GM23248 (cell line): ENCODE data around the gene PHF21B. TPM values are rescaled to one million over a fixed set of nuclear protein-coding genes. Genes with fewer than 3 reads are reported as not detected.

Experiments used
- DNase-seq: peaks from one replicate; pipeline ENCODE4 v3.0.0-alpha.2; 2015
- H2AFZ ChIP-seq: fragments of 200-600 bp; sonication (generic); 2 replicates; pipeline ENCODE4 v1.6.1; 2016; ENCODE audit warnings: antibody characterized with exemption
- H3F3A ChIP-seq: fragments of 200-600 bp; sonication (generic); 2 replicates; pipeline ENCODE4 v1.6.1; 2016; ENCODE audit warnings: mild to moderate bottlenecking, antibody characterized with exemption, mixed run types; ENCODE audit not compliant: insufficient read depth
- H3K27ac ChIP-seq: fragments of 200-600 bp; sonication (generic); 2 replicates; pipeline ENCODE4 v1.5.1; 2016; ENCODE audit warnings: mild to moderate bottlenecking
- H3K27me3 ChIP-seq: fragments of 200-600 bp; sonication (generic); replicated peaks from 2 replicates; pipeline ENCODE4 v1.6.1; 2016; ENCODE audit warnings: mild to moderate bottlenecking; ENCODE audit not compliant: insufficient read depth
- H3K36me3 ChIP-seq: fragments of 200-600 bp; sonication (generic); 2 replicates; pipeline ENCODE4 v1.6.1; 2016; ENCODE audit warnings: low read depth, mild to moderate bottlenecking
- H3K4me1 ChIP-seq: fragments of 200-600 bp; sonication (generic); 2 replicates; pipeline ENCODE4 v1.6.1; 2016; ENCODE audit warnings: mild to moderate bottlenecking; ENCODE audit not compliant: insufficient read depth
- H3K4me2 ChIP-seq: fragments of 200-600 bp; sonication (generic); one replicate; pipeline ENCODE4 v1.6.1; 2016; ENCODE audit warnings: mild to moderate bottlenecking; ENCODE audit not compliant: unreplicated experiment
- H3K4me3 ChIP-seq: fragments of 200-600 bp; sonication (generic); 2 replicates; pipeline ENCODE4 v1.5.1; 2016; ENCODE audit warnings: mild to moderate bottlenecking
- H3K79me2 ChIP-seq: fragments of 200-600 bp; sonication (generic); 2 replicates; pipeline ENCODE4 v1.6.1; 2016; ENCODE audit warnings: mild to moderate bottlenecking; ENCODE audit not compliant: insufficient read depth
- H3K9ac ChIP-seq: fragments of 200-600 bp; sonication (generic); 2 replicates; pipeline ENCODE4 v1.6.1; 2016; ENCODE audit warnings: mild to moderate bottlenecking
- H3K9me2 ChIP-seq: fragments of 200-600 bp; sonication (generic); 2 replicates; pipeline ENCODE4 v1.6.1; 2016; ENCODE audit warnings: mixed run types, mild to moderate bottlenecking, moderate library complexity; ENCODE audit not compliant: insufficient read depth
- H3K9me3 ChIP-seq: fragments of 200-600 bp; sonication (generic); one replicate; pipeline ENCODE4 v1.6.1; 2017; ENCODE audit warnings: low read depth
- H4K20me1 ChIP-seq: fragments of 200-600 bp; sonication (generic); 2 replicates; pipeline ENCODE4 v1.6.0; 2016; ENCODE audit not compliant: insufficient read depth
- EZH2 ChIP-seq: fragments of 200-600 bp; sonication (generic); IDR thresholded peaks from 2 replicates; pipeline ENCODE4 v1.6.1; 2018; ENCODE audit warnings: antibody characterized with exemption, mild to moderate bottlenecking; ENCODE audit not compliant: insufficient read depth, poor library complexity, severe bottlenecking
- EZH2phosphoT487 ChIP-seq: fragments of 200-600 bp; sonication (generic); IDR thresholded peaks from 2 replicates; pipeline ENCODE4 v1.6.1; 2018; ENCODE audit warnings: antibody characterized with exemption, moderate library complexity, mild to moderate bottlenecking, low read depth; ENCODE audit not compliant: insufficient read depth
- WGBS, 2 experiments: methylation state at CpG; one replicate each; pipeline ENCODE4 v1.1.6; 2015 to 2017; ENCODE audit warnings: low lambda C conversion rate in 2 of 2, low coverage in 1 of 2; ENCODE audit errors: missing lambda C conversion rate in 2 of 2; 5-methylcytosine and 5-hydroxymethylcytosine counted together
- in situ Hi-C: fragments of 300-500 bp; cut with MboI; formaldehyde crosslinking; loops from 2 replicates; pipeline ENCODE4 v1.15.0; 2020
- polyA plus RNA-seq: library from polyadenylated mRNA; unstranded; fragments of >200 nt; fragmentation: Nextera tagmentation; extraction: Ambion mirVana; gene quantifications from 2 replicates; pipeline ENCODE4 v1.2.1, GENCODE V29; 2016
- total RNA-seq: library from RNA; depleted of rRNA; stranded (reverse); fragments of >200 nt; shearing (Covaris generic); gene quantifications from 2 replicates; pipeline ENCODE4 v1.2.3, GENCODE V29; 2014

Gene PHF21B
- total and polyA plus RNA-seq, 2 experiments from 2014 or later = not detected

DNA sequence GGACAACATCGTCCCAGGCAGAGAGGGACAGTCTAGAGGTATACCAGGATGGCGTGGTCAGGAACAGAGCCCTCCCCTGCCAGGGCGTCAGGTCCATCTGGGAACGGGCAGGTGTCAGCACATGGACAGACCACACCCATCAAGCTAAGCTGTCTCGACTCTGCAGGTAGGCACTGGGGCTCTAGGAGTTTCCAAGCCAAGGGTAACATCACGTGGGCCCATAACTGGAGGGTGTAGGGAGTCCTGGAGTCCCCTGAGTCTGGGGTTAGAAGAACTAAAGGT lies 75.4 kb downstream of the PHF21B start:
- Histone ChIP-seq H2AFZ (no peak overlapping the region), H4K20me1 (no peaks in the 10 kb centered on the region), H3K36me3 (no peaks in the 10 kb centered on the region), H3K9me2 (no peaks in the 10 kb centered on the region), H3K79me2 (no peaks in the 10 kb centered on the region), H3K4me3 (no peak overlapping the region), H3K27ac (no peak overlapping the region), H3K9ac (no peak overlapping the region), H3K4me2 (no peak overlapping the region), H3K9me3 (no peaks in the 10 kb centered on the region), H3K27me3 (peaks cover 11% of the 10 kb centered on the region), H3F3A (no peaks in the 10 kb centered on the region), H3K4me1 (no peaks in the 10 kb centered on the region)
- WGBS, 2 experiments = 29 to 30% methylated on average over 6 of the region's 6 CpGs
- in situ Hi-C loops = no loop called here
- no peak for DNase-seq
- TF ChIP-seq EZH2phosphoT487 (no peak), EZH2 (no peak)

GRCh38 chr22:44933666-44934453 lies 75.9 kb downstream of the PHF21B start:
- no peak overlapping the region for H3K9ac ChIP-seq
- H3K4me3 ChIP-seq = no peak overlapping the region
- WGBS, 2 experiments = 57 to 61% methylated on average over 22 of the region's 22 CpGs
- H3K36me3 ChIP-seq = no peaks in the 10 kb centered on the region
- peaks cover 11% of the 10 kb centered on the region for H3K27me3 ChIP-seq
- DNase-seq = no peak
- H2AFZ ChIP-seq = no peak overlapping the region
- H3K9me3 ChIP-seq = no peaks in the 10 kb centered on the region
- in situ Hi-C loops = no loop called here
- H3K79me2 ChIP-seq = no peaks in the 10 kb centered on the region
- H3K9me2 ChIP-seq = no peaks in the 10 kb centered on the region
- H3F3A ChIP-seq = no peaks in the 10 kb centered on the region
- TF ChIP-seq EZH2phosphoT487 (no peak), EZH2 (no peak)
- H4K20me1 ChIP-seq = no peaks in the 10 kb centered on the region
- no peak overlapping the region for H3K27ac ChIP-seq
- no peak overlapping the region for H3K4me2 ChIP-seq
- no peaks in the 10 kb centered on the region for H3K4me1 ChIP-seq

DNA sequence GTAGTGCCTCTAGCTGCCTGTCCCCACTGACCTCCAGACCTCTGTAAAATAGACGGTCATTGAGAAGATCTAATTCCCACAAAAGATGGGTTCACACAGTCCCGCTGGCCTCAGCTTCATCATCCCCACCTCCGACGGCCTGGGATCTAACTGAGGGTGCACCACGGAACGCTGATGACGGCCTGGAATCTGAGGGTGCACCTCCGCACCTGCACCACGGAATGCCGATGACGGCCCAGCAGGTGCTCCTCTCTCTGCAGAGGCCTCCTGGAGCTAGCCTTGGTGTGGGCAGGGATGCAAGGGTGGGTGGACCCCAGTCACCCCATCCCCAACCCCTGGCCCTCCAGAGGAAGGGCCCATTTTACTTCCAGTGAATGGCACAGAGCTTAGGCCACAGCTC lies 77.3 kb downstream of the PHF21B start:
- H3K4me1 ChIP-seq = no peaks in the 10 kb centered on the region
- H3K27ac ChIP-seq = no peak overlapping the region
- no peaks in the 10 kb centered on the region for H3K36me3 ChIP-seq
- WGBS, 2 experiments = 77 to 82% methylated on average over 11 of the region's 11 CpGs
- no peaks in the 10 kb centered on the region for H3F3A ChIP-seq
- no peak overlapping the region for H3K9ac ChIP-seq
- no peak overlapping the region for H3K4me2 ChIP-seq
- TF ChIP-seq EZH2 = no peak
- no peaks in the 10 kb centered on the region for H3K9me2 ChIP-seq
- in situ Hi-C loops = no loop called here
- H4K20me1 ChIP-seq = no peaks in the 10 kb centered on the region
- peaks cover 9% of the 10 kb centered on the region for H3K27me3 ChIP-seq
- H2AFZ ChIP-seq = no peak overlapping the region
- no peak overlapping the region for H3K4me3 ChIP-seq
- no peak for DNase-seq
- H3K9me3 ChIP-seq = no peaks in the 10 kb centered on the region
- no peaks in the 10 kb centered on the region for H3K79me2 ChIP-seq

DNA sequence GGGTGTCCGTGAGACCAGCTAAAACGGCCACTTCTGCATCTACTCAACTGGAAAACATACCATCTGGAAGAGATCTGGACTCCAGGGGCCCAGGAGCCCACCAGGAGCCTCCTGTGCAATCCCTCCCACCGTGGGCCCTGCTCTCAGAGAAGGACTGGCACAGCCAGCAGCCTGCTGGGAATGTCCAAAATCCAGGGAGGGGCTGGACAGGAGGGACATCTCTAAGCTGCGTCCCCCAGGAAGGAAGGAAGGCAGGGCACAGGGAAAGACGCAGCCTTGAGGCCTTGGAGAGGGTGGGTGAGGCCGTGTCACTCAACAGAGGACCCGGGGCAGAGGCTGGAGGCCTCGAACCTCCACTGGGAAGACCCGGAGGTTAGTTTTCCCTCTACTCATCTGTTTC lies 78.0 kb downstream of the PHF21B start:
- DNase-seq = no peak
- H3K27me3 ChIP-seq = peaks cover 9% of the 10 kb centered on the region
- H3K9me2 ChIP-seq = no peaks in the 10 kb centered on the region
- H3K4me3 ChIP-seq = no peak overlapping the region
- WGBS, 2 experiments = 62 to 64% methylated on average over 9 of the region's 9 CpGs
- H3F3A ChIP-seq = no peaks in the 10 kb centered on the region
- in situ Hi-C loops = no loop called here
- H3K27ac ChIP-seq = no peak overlapping the region
- no peak overlapping the region for H3K9ac ChIP-seq
- H4K20me1 ChIP-seq = no peaks in the 10 kb centered on the region
- H3K4me1 ChIP-seq = no peaks in the 10 kb centered on the region
- H3K79me2 ChIP-seq = no peaks in the 10 kb centered on the region
- H2AFZ ChIP-seq = no peak overlapping the region
- no peak overlapping the region for H3K4me2 ChIP-seq
- H3K36me3 ChIP-seq = no peaks in the 10 kb centered on the region
- no peaks in the 10 kb centered on the region for H3K9me3 ChIP-seq
- TF ChIP-seq EZH2phosphoT487 (no peak), EZH2 (no peak)
